BE2C (cell line): ENCODE data around the gene CD9.
A peak's percentile ranks its signal among the peaks of the same experiment; 100 is the strongest.

ENCODE experiments used
- DNase-seq: peaks from one replicate; pipeline ENCODE4 v3.0.0-alpha.2; 2020
- H3K27me3 ChIP-seq: fragments of 250-450 bp; sonication (Bioruptor Pico); 2 replicates; pipeline ENCODE4 v1.5.1; 2020; ENCODE audit warnings: mild to moderate bottlenecking
- H3K36me3 ChIP-seq: fragments of 250-450 bp; sonication (Bioruptor Pico); 2 replicates; pipeline ENCODE4 v1.5.1; 2020; ENCODE audit warnings: mild to moderate bottlenecking
- H3K4me1 ChIP-seq: fragments of 250-450 bp; sonication (Bioruptor Pico); 2 replicates; pipeline ENCODE4 v1.5.1; 2020
- H3K4me3 ChIP-seq: 2 replicates; pipeline ENCODE4 v1.5.1; 2011; ENCODE audit warnings: low read depth, low read length
- H3K9me3 ChIP-seq: fragments of 250-450 bp; sonication (Bioruptor Pico); 2 replicates; pipeline ENCODE4 v1.5.1; 2020
- CTCF ChIP-seq: IDR thresholded peaks from 2 replicates; pipeline ENCODE4 v1.5.1; 2012; ENCODE audit warnings: mild to moderate bottlenecking, low read depth, low read length

Gene CD9

GRCh38 chr12:6171409-6172015, 28.7 kb upstream of the CD9 start:
- no peak overlapping the region for H3K4me3 ChIP-seq
- no peaks in the 10 kb centered on the region for H3K27me3 ChIP-seq
- H3K36me3 ChIP-seq, result no peaks in the 10 kb centered on the region
- H3K4me1 ChIP-seq, result no peaks in the 10 kb centered on the region; the same call in 1 of the 2 replicates
- no peak for TF ChIP-seq CTCF
- no peak for DNase-seq
- H3K9me3 ChIP-seq, result no peaks in the 10 kb centered on the region

- H3K9me3 ChIP-seq, result no peaks in the 10 kb centered on the region
- no peak for TF ChIP-seq CTCF
- no peak overlapping the region for H3K4me3 ChIP-seq
- H3K27me3 ChIP-seq, result no peaks in the 10 kb centered on the region
- no peaks in the 10 kb centered on the region; the same call in 1 of the 2 replicates for H3K4me1 ChIP-seq
- H3K36me3 ChIP-seq, result no peaks in the 10 kb centered on the region
- DNase-seq, result no peak
Measured at GRCh38 chr12:6172086-6172485, 28.1 kb upstream of the CD9 start.

- Histone ChIP-seq H3K36me3 (no peaks in the 10 kb centered on the region), H3K4me3 (no peak overlapping the region), H3K27me3 (no peaks in the 10 kb centered on the region), H3K4me1 (no peaks in the 10 kb centered on the region), H3K9me3 (no peaks in the 10 kb centered on the region)
- DNase-seq, result no peak
- TF ChIP-seq CTCF, result no peak
Measured at GRCh38 chr12:6172862-6173261, 27.3 kb upstream of the CD9 start.

GRCh38 chr12:6177642-6178358, 22.4 kb upstream of the CD9 start:
- Histone ChIP-seq H3K9me3 (no peaks in the 10 kb centered on the region), H3K36me3 (no peaks in the 10 kb centered on the region), H3K27me3 (no peaks in the 10 kb centered on the region), H3K4me3 (no peak overlapping the region), H3K4me1 (peaks cover 12% of the 10 kb centered on the region)
- DNase-seq, result no peak
- TF ChIP-seq CTCF, result no peak

GRCh38 chr12:6178981-6179761, 21.0 kb upstream of the CD9 start:
- peak; percentile 19; the same call in 1 of the 2 replicates for TF ChIP-seq CTCF
- Histone ChIP-seq H3K36me3 (no peaks in the 10 kb centered on the region), H3K27me3 (no peaks in the 10 kb centered on the region), H3K4me3 (no peak overlapping the region), H3K4me1 (peaks cover 12% of the 10 kb centered on the region), H3K9me3 (no peaks in the 10 kb centered on the region)
- no peak for DNase-seq
